Measurements from ENCODE around the gene WIPI1. TPM values are rescaled to one million over a fixed set of nuclear protein-coding genes. Genes with fewer than 3 reads are reported as not detected.
"Not testable (repeated sequence)": the region's sequence is repeated elsewhere in the genome, so short reads cannot be mapped to it uniquely, and the experiment has no call there.

WIPI1 gene
- total RNA-seq, 1 donor from 2014 or later = 79.5 TPM

DNA sequence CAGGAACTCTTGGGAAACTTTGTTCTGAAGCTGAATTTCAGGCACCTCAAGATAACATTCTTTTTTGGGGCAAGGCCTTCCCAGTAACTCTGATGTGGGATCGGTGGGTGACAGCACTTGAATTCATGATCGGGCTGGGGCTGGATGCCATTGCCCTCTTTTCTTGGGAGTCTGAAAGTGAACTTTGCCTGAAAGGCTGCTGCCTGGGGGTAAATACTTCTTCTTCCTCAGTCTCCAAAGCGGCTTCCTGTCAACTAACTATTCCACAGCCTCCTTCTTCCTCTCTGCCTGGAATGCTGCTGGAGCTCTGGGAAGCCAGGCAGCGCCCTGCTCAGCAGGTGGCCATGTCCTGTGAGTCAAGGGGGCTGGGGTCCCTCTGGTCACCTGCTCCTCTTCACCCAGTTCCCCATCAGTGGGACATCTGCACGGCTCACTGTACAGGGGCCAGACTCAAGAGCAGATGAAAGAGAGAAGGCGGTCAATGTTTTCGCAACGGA lies 79.5 kb downstream of the WIPI1 start:
- H3K36me3 ChIP-seq (ENCODE audit: control insufficient read depth, insufficient read depth, low read length) = no peaks in the 10 kb centered on the region
- TF ChIP-seq, protein P1, sequence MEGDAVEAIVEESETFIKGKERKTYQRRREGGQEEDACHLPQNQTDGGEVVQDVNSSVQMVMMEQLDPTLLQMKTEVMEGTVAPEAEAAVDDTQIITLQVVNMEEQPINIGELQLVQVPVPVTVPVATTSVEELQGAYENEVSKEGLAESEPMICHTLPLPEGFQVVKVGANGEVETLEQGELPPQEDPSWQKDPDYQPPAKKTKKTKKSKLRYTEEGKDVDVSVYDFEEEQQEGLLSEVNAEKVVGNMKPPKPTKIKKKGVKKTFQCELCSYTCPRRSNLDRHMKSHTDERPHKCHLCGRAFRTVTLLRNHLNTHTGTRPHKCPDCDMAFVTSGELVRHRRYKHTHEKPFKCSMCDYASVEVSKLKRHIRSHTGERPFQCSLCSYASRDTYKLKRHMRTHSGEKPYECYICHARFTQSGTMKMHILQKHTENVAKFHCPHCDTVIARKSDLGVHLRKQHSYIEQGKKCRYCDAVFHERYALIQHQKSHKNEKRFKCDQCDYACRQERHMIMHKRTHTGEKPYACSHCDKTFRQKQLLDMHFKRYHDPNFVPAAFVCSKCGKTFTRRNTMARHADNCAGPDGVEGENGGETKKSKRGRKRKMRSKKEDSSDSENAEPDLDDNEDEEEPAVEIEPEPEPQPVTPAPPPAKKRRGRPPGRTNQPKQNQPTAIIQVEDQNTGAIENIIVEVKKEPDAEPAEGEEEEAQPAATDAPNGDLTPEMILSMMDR (IDR thresholded peaks at IDR 0.05; ENCODE audit: insufficient read depth, low read length, severe bottlenecking) = no peak
- FAIRE-seq = no peak
- no peak overlapping the region for H3K4me3 ChIP-seq (ENCODE audit: low read depth, low read length)
- DNase-seq (ENCODE audit: low read depth) = no peak
- no peaks in the 10 kb centered on the region for H3K27me3 ChIP-seq (ENCODE audit: control insufficient read depth, insufficient read depth, low read length)

DNA sequence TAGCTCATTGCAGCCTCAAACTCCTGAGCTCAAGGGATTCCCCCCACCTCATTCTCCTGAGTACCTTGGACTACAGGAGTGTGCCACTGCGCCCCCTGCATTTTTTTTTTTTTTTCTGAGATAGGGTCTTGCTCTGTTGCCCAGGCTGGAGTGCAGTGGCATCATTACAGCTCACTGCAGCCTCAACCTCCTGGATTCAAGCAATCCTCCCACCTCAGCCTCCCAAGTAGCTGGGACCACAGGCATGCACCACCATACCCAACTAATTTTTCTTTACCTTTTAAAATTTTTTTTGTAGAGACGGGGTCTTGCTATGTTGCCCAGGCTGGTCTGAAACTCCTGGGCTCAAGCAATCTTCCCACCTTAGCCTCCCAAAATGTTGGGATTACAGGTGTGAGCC lies 81.1 kb downstream of the WIPI1 start:
- DNase-seq (ENCODE audit: low read depth); H3K36me3 ChIP-seq (ENCODE audit: control insufficient read depth, insufficient read depth, low read length); H3K4me3 ChIP-seq (ENCODE audit: low read depth, low read length); H3K27me3 ChIP-seq (ENCODE audit: control insufficient read depth, insufficient read depth, low read length); FAIRE-seq: not testable (repeated sequence)

DNA sequence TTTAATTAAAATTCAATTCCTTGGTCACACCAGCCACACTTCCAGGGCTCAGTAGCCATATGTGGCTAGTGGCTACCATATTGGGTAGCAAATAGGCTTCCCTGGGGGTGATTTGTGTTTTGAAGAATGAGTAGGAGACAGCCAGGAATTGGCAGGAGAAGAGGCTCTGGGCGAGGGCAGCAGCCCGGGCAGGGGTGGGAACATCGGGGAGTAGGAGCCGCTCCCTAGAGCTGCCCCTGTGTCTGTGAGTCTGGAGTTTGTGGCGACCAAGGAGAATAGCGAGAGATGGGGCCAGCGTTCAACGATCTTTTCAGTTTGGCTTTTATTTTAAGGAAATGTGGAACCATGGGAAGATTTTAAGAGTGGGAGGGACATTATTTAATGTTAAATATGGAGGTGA lies 81.7 kb downstream of the WIPI1 start:
- no peak for DNase-seq (ENCODE audit: low read depth)
- TF ChIP-seq, protein P1 (IDR thresholded peaks at IDR 0.05; ENCODE audit: insufficient read depth, low read length, severe bottlenecking) = no peak
- Histone ChIP-seq H3K36me3 (ENCODE audit: control insufficient read depth, insufficient read depth, low read length) (no peaks in the 10 kb centered on the region), H3K27me3 (ENCODE audit: control insufficient read depth, insufficient read depth, low read length) (no peaks in the 10 kb centered on the region), H3K4me3 (ENCODE audit: low read depth, low read length) (no peak overlapping the region)
- FAIRE-seq = no peak

Other genes with a start within 250 kb of the WIPI1 start
- 107 and 109 TPM in 2 replicates for gene AMZ2, start 209.5 kb downstream of the WIPI1 start, total RNA-seq
- gene SLC16A6, start 166.4 kb downstream of the WIPI1 start, total RNA-seq = under 0.01 and 0.26 TPM in 2 replicates
- 0.79 and 0.90 TPM in 2 replicates for gene ARSG, start 166.0 kb downstream of the WIPI1 start, total RNA-seq
- 226 and 248 TPM in 2 replicates for gene PRKAR1A, start 54.9 kb upstream of the WIPI1 start, total RNA-seq
- gene FAM20A, start 143.9 kb upstream of the WIPI1 start, total RNA-seq = 0.13 and 0.26 TPM in 2 replicates